Measurements from ENCODE around the gene PRRT2.

The PRRT2 gene

GRCh38 chr16:29813644-29814562, 1.9 kb downstream of the PRRT2 start:
- TF ChIP-seq, protein P1, sequence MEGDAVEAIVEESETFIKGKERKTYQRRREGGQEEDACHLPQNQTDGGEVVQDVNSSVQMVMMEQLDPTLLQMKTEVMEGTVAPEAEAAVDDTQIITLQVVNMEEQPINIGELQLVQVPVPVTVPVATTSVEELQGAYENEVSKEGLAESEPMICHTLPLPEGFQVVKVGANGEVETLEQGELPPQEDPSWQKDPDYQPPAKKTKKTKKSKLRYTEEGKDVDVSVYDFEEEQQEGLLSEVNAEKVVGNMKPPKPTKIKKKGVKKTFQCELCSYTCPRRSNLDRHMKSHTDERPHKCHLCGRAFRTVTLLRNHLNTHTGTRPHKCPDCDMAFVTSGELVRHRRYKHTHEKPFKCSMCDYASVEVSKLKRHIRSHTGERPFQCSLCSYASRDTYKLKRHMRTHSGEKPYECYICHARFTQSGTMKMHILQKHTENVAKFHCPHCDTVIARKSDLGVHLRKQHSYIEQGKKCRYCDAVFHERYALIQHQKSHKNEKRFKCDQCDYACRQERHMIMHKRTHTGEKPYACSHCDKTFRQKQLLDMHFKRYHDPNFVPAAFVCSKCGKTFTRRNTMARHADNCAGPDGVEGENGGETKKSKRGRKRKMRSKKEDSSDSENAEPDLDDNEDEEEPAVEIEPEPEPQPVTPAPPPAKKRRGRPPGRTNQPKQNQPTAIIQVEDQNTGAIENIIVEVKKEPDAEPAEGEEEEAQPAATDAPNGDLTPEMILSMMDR (IDR thresholded peaks at IDR 0.05; ENCODE audit: low read length, missing control alignments), result no peak
- no peak for DNase-seq (ENCODE audit: low read depth)
- H3K4me3 ChIP-seq (replicated peaks; ENCODE audit: low read depth, low read length), result no peak overlapping the region

DNA sequence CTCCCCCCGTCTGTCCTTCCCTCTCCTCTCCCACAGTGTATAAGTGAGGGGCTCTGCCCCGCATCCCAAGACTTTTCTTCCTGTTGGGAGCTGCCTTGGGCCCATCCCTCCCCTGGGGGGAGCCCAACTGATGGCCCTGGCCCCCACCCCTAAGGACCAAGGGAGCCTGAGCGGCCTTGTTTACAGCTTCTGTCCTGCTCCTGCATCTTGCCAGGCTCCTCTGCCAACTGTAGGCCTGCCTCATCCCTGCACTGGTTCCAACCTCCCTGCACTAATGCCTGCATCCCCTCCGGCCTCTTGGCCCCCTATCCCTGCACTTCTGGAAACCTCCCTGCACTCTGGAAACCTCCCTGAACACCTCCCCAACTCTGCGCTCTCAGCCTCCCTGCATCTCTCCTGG, 2.6 kb downstream of the PRRT2 start:
- TF ChIP-seq, protein P1 (IDR thresholded peaks at IDR 0.05; ENCODE audit: low read length, missing control alignments), result no peak
- DNase-seq (ENCODE audit: low read depth), result no peak
- peak overlapping the region; percentile 81 for H3K4me3 ChIP-seq (replicated peaks; ENCODE audit: low read depth, low read length)

GRCh38 chr16:29815032-29815721, 3.2 kb downstream of the PRRT2 start:
- H3K4me3 ChIP-seq (replicated peaks; ENCODE audit: low read depth, low read length), result peak overlapping the region; percentile 81
- no peak for DNase-seq (ENCODE audit: low read depth)
- TF ChIP-seq, protein P1 (IDR thresholded peaks at IDR 0.05; ENCODE audit: low read length, missing control alignments), result no peak

DNA sequence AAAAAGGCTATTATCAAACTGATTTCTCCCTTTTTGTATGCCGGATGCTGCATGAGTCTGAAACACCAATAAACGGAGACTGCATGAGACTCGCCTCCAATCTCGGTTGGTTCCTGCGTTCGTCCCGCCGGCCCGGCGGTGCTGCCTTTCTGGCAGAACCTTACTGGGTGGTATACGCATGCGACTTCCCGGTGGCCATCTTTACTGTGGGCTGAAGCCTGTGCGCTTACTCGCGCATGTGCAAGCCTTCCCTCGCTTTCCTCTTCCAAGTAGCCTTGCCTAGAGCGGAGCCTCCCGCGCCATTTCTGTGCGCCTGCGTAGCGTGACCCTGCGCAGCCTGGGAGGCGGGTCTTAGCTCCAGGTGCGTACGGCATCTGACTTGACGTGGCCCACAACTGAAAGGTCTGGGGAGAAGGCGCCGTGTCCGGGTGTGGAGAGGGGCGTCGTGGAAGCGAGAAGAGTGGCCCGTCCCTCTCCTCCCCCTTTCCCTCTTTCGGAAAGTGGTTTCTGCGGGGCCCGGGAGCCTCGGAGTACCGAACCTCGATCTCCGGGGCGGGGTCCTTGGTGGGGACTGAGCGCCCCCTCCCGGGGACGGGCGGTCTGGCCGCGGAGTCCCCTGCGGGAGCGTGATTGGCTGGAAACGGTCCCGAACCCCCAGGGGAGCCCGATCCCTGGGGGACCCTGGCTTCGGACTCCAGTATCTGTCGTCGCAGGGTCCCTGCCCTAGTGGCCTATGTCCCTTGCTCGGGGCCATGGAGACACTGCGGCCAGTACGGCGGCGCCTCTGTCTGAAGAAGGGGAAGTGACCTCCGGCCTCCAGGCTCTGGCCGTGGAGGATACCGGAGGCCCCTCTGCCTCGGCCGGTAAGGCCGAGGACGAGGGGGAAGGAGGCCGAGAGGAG, 4.0 kb downstream of the PRRT2 start, which contains the start of gene PAGR1:
Gene PAGR1 (plus strand): TSS at position 360 of the 901 bp plus-strand sequence. CDS start 374 bp downstream, at position 734.
- peak; percentile 100 for DNase-seq (ENCODE audit: low read depth)
- TF ChIP-seq, protein P1 (IDR thresholded peaks at IDR 0.05; ENCODE audit: low read length, missing control alignments), result peak; percentile 66
- H3K4me3 ChIP-seq (replicated peaks; ENCODE audit: low read depth, low read length), result peak within 1 kb of the TSS; percentile 81

- DNase-seq (ENCODE audit: low read depth), result peak; percentile 69
- peak overlapping the region; percentile 81 for H3K4me3 ChIP-seq (replicated peaks; ENCODE audit: low read depth, low read length)
- TF ChIP-seq, protein P1 (IDR thresholded peaks at IDR 0.05; ENCODE audit: low read length, missing control alignments), result peak; percentile 24
Measured at GRCh38 chr16:29816694-29817441, 4.9 kb downstream of the PRRT2 start.

DNA sequence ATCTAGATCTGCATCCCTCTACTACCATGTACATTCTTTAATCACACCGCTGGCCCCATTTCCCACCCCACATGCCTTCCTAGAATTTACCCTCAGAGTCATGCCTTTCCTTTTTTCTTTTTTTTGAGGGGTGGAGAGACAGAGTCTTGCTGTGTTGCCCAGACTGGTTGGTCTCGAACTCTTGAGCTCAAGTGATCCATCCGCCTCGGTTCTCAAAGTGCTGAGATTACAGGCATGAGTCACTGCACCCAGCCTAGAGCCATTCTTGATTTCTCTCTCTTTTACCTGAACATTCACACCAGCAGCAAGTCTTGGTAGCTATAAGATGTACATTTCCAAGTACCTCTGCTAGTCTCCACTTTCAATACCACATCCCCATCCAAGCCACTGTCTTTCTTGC, 6.1 kb downstream of the PRRT2 start:
- TF ChIP-seq, protein P1 (IDR thresholded peaks at IDR 0.05; ENCODE audit: low read length, missing control alignments), result no peak
- no peak for DNase-seq (ENCODE audit: low read depth)
- no peak overlapping the region for H3K4me3 ChIP-seq (replicated peaks; ENCODE audit: low read depth, low read length)
